Body of pancreas (tissue), 4 donors: ENCODE data around the gene FBXL7.

ENCODE experiments used
- POLR2A ChIP-seq, 3 donors: fragments of 450-650 bp; IDR thresholded peaks; one replicate each; pipeline ENCODE4 v1.6.1; 2016; ENCODE audit warnings: antibody characterized with exemption in 3 of 3, mild to moderate bottlenecking in 2 of 3
- TF ChIP-seq, protein P1 (sequence below), 7 experiments: fragments of 450-650 bp in 4 of 7; fragments of 200-600 bp in 3 of 7; sonication (generic) in 3 of 7; IDR thresholded peaks; one replicate each; pipeline ENCODE4 v1.5.1; 2016 to 2019; ENCODE audit warnings: antibody characterized with exemption in 7 of 7

DNA sequence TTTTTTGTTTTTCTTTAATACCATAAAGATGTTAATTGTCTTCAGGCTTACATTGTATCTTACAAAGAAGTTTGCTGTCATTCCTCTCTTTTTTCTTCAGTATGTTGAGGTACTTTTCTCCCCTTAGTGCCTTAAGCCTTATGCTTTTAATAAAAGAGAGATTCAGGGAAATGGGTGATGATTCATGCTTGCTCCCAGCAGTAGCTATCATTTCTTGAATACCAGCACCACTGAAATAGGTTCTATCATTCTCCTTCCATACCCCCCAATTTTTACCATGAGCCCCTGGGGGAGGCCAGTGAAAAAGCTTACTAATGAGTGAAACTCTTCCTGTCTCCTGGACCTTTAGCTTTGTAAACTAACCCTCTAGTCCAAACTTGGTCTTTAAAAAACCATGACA lies 165.0 kb downstream of the FBXL7 start:
- TF ChIP-seq, protein P1, sequence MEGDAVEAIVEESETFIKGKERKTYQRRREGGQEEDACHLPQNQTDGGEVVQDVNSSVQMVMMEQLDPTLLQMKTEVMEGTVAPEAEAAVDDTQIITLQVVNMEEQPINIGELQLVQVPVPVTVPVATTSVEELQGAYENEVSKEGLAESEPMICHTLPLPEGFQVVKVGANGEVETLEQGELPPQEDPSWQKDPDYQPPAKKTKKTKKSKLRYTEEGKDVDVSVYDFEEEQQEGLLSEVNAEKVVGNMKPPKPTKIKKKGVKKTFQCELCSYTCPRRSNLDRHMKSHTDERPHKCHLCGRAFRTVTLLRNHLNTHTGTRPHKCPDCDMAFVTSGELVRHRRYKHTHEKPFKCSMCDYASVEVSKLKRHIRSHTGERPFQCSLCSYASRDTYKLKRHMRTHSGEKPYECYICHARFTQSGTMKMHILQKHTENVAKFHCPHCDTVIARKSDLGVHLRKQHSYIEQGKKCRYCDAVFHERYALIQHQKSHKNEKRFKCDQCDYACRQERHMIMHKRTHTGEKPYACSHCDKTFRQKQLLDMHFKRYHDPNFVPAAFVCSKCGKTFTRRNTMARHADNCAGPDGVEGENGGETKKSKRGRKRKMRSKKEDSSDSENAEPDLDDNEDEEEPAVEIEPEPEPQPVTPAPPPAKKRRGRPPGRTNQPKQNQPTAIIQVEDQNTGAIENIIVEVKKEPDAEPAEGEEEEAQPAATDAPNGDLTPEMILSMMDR (IDR thresholded peaks at IDR 0.05), result no peak
- no peak for TF ChIP-seq POLR2A (IDR thresholded peaks at IDR 0.05)
